Thymus (tissue), 11 donors: ENCODE results near the gene IGFN1. TPM values are rescaled to one million over a fixed set of nuclear protein-coding genes. Genes with fewer than 3 reads are reported as not detected.

Source experiments
- DNase-seq, 9 donors: peaks; one replicate each; pipeline ENCODE4 v3.0.0-alpha.2; 2013; ENCODE audit warnings: low spot score in 9 of 9, low read depth in 6 of 9, missing footprints in 1 of 9
- H3K27ac ChIP-seq, 2 donors: one replicate each; pipeline ENCODE4 v1.5.1; 2013; ENCODE audit warnings: control low read depth in 1 of 2, low read depth in 1 of 2, low read length in 1 of 2, mild to moderate bottlenecking in 1 of 2, moderate library complexity in 1 of 2
- H3K27me3 ChIP-seq, 2 donors: one replicate each; pipeline ENCODE4 v1.5.1; 2013; ENCODE audit warnings: low read length in 1 of 2; ENCODE audit not compliant: control insufficient read depth in 2 of 2, insufficient read depth in 1 of 2
- H3K36me3 ChIP-seq, 2 donors: one replicate each; pipeline ENCODE4 v1.5.1; 2013; ENCODE audit warnings: low read length in 1 of 2, mild to moderate bottlenecking in 1 of 2, moderate library complexity in 1 of 2; ENCODE audit not compliant: control insufficient read depth in 2 of 2, insufficient read depth in 2 of 2
- H3K4me1 ChIP-seq, 2 donors: one replicate each; pipeline ENCODE4 v1.5.1; 2013; ENCODE audit warnings: low read length in 2 of 2; ENCODE audit not compliant: control insufficient read depth in 2 of 2, insufficient read depth in 2 of 2
- H3K4me3 ChIP-seq, 2 donors: one replicate each; pipeline ENCODE4 v1.5.1; 2013; ENCODE audit warnings: low read length in 2 of 2, control low read depth in 1 of 2, mild to moderate bottlenecking in 1 of 2
- H3K9me3 ChIP-seq, 2 donors: one replicate each; pipeline ENCODE4 v1.5.1; 2013; ENCODE audit warnings: low read length in 1 of 2, mild to moderate bottlenecking in 1 of 2; ENCODE audit not compliant: control insufficient read depth in 2 of 2, insufficient read depth in 1 of 2
- WGBS: extraction: QIAGEN DNeasy Blood & Tissue Kit; methylation state at CpG from one replicate; pipeline ENCODE4 v1.1.7; 2013; 5-methylcytosine and 5-hydroxymethylcytosine counted together
- polyA plus RNA-seq: library from polyadenylated mRNA; stranded (reverse); fragments of 200-250 nt; gene quantifications from one replicate; pipeline ENCODE4 v1.2.3, GENCODE V29; 2013
- total RNA-seq: library from RNA; stranded (reverse); fragments of 120-200 nt; gene quantifications from one replicate; pipeline ENCODE4 v1.2.4, GENCODE V29; 2013
- donor health status: healthy.

The IGFN1 gene
- total and polyA plus RNA-seq, 2 donors, result 0.39 to 0.80 TPM

GRCh38 chr1:201189085-201189484, 1.5 kb upstream of the IGFN1 start:
- no peak for DNase-seq
- no peaks in the 10 kb centered on the region for H3K36me3 ChIP-seq
- H3K4me1 ChIP-seq, result peaks cover 0 to 7% of the 10 kb centered on the region in 2 donors
- H3K27ac ChIP-seq, result no peak overlapping the region
- 91% methylated on average over 2 of the region's 2 CpGs for WGBS
- H3K27me3 ChIP-seq, result peaks cover 0 to 34% of the 10 kb centered on the region in 2 donors
- no peaks in the 10 kb centered on the region for H3K9me3 ChIP-seq
- no peak overlapping the region for H3K4me3 ChIP-seq

- Histone ChIP-seq H3K36me3 (no peaks in the 10 kb centered on the region), H3K27ac (no peak overlapping the region), H3K4me3 (no peak overlapping the region), H3K4me1 (peaks cover 0 to 5% of the 10 kb centered on the region in 2 donors), H3K9me3 (no peaks in the 10 kb centered on the region), H3K27me3 (peaks cover 0 to 28% of the 10 kb centered on the region in 2 donors)
- DNase-seq, result no peak
- 89% methylated on average over 6 of the region's 6 CpGs for WGBS
These were observed 619 bp upstream of the IGFN1 start for GRCh38 chr1:201190005-201190404.

GRCh38 chr1:201191653-201192260, 1.1 kb downstream of the IGFN1 start:
- 86% methylated on average over 18 of the region's 18 CpGs for WGBS
- no peak for DNase-seq
- Histone ChIP-seq H3K36me3 (no peaks in the 10 kb centered on the region), H3K27me3 (peaks cover 0 to 22% of the 10 kb centered on the region in 2 donors), H3K4me1 (no peaks in the 10 kb centered on the region), H3K27ac (no peak overlapping the region), H3K4me3 (no peak overlapping the region), H3K9me3 (no peaks in the 10 kb centered on the region)

- no peaks in the 10 kb centered on the region for H3K4me1 ChIP-seq
- no peak overlapping the region for H3K4me3 ChIP-seq
- H3K9me3 ChIP-seq, result no peaks in the 10 kb centered on the region
- H3K27me3 ChIP-seq, result peaks cover 0 to 19% of the 10 kb centered on the region in 2 donors
- H3K36me3 ChIP-seq, result no peaks in the 10 kb centered on the region
- DNase-seq, result no peak
- no peak overlapping the region for H3K27ac ChIP-seq
- WGBS, result 95% methylated on average over 3 of the region's 3 CpGs
These were observed 1.7 kb downstream of the IGFN1 start for GRCh38 chr1:201192261-201192788.

GRCh38 chr1:201194046-201194445, 3.4 kb downstream of the IGFN1 start:
- Histone ChIP-seq H3K36me3 (no peaks in the 10 kb centered on the region), H3K27ac (no peak overlapping the region), H3K27me3 (peaks cover 0 to 15% of the 10 kb centered on the region in 2 donors), H3K4me3 (no peak overlapping the region), H3K9me3 (no peaks in the 10 kb centered on the region), H3K4me1 (no peaks in the 10 kb centered on the region)
- WGBS, result 84% methylated on average over 6 of the region's 6 CpGs
- DNase-seq, result no peak

GRCh38 chr1:201198598-201198997, 8.0 kb downstream of the IGFN1 start:
- Histone ChIP-seq H3K4me1 (no peaks in the 10 kb centered on the region), H3K27ac (no peak overlapping the region), H3K9me3 (no peaks in the 10 kb centered on the region), H3K27me3 (peaks cover 0 to 2% of the 10 kb centered on the region in 2 donors), H3K4me3 (no peak overlapping the region), H3K36me3 (no peaks in the 10 kb centered on the region)
- whole genome bisulfite sequencing, result 97% methylated on average over 3 of the region's 3 CpGs
- no peak for DNase-seq

GRCh38 chr1:201205036-201205435, 14.4 kb downstream of the IGFN1 start:
- no peaks in the 10 kb centered on the region for H3K9me3 ChIP-seq
- H3K4me1 ChIP-seq, result no peaks in the 10 kb centered on the region
- no peaks in the 10 kb centered on the region for H3K36me3 ChIP-seq
- H3K27ac ChIP-seq, result no peak overlapping the region
- no peak overlapping the region for H3K4me3 ChIP-seq
- peaks cover 0 to 10% of the 10 kb centered on the region in 2 donors for H3K27me3 ChIP-seq
- DNase-seq, result no peak
- WGBS, result 90% methylated on average over 13 of the region's 13 CpGs

- WGBS, result 87% methylated on average over 4 of the region's 4 CpGs
- DNase-seq, result no peak
These were observed 15.6 kb downstream of the IGFN1 start for GRCh38 chr1:201206176-201206575.

GRCh38 chr1:201207046-201207445, 16.4 kb downstream of the IGFN1 start:
- H3K4me3 ChIP-seq, result no peak overlapping the region
- no peak overlapping the region for H3K27ac ChIP-seq
- H3K36me3 ChIP-seq, result no peaks in the 10 kb centered on the region
- 77% methylated on average over 3 of the region's 3 CpGs for WGBS
- peaks cover 0 to 14% of the 10 kb centered on the region in 2 donors for H3K27me3 ChIP-seq
- no peaks in the 10 kb centered on the region for H3K9me3 ChIP-seq
- DNase-seq, result no peak
- no peaks in the 10 kb centered on the region for H3K4me1 ChIP-seq

More at GRCh38 chr1:201206176-201206575, 15.6 kb downstream of the IGFN1 start:
- H3K4me1 ChIP-seq, result no peaks in the 10 kb centered on the region
- no peak overlapping the region for H3K4me3 ChIP-seq
- no peaks in the 10 kb centered on the region for H3K9me3 ChIP-seq
- no peak overlapping the region for H3K27ac ChIP-seq
- peaks cover 0 to 10% of the 10 kb centered on the region in 2 donors for H3K27me3 ChIP-seq
- H3K36me3 ChIP-seq, result no peaks in the 10 kb centered on the region
